ENCODE results near the gene NAALADL2. TPM values are rescaled to one million over a fixed set of nuclear protein-coding genes. Genes with fewer than 3 reads are reported as not detected.

Gene NAALADL2
- total RNA-seq, 4 donors from 2014 or later: 3.8 to 20.3 (median 8.6) TPM

- Histone ChIP-seq H3K4me1 (no peaks in the 10 kb centered on the region), H3K9me3 (peaks cover 0 to 5% (median 0%) of the 10 kb centered on the region in 4 donors), H3K27me3 (no peaks in the 10 kb centered on the region), H3K4me3 (no peak overlapping the region), H3K27ac (replicated peaks in 1 of 4) (no peak overlapping the region), H3K36me3 (no peaks in the 10 kb centered on the region)
- DNase-seq (ENCODE audit: extremely low spot score): no peak
- WGBS: 52% methylated on average over 3 of the region's 3 CpGs
- TF ChIP-seq EP300 (IDR thresholded peaks at IDR 0.05): no peak
- TF ChIP-seq CTCF (IDR thresholded peaks at IDR 0.05): no peak
- TF ChIP-seq POLR2AphosphoS5 (IDR thresholded peaks at IDR 0.05): no peak
- no peak for TF ChIP-seq POLR2A (IDR thresholded peaks at IDR 0.05; ENCODE audit: low read depth)
- intact Hi-C loops (cut with DNase I): no loop called here
Measured at GRCh38 chr3:175207361-175207760, 348.2 kb downstream of the NAALADL2 start.

- H3K9me3 ChIP-seq: peaks cover 0 to 5% (median 0%) of the 10 kb centered on the region in 4 donors
- H3K27me3 ChIP-seq: no peaks in the 10 kb centered on the region
- no peak overlapping the region for H3K27ac ChIP-seq (replicated peaks in 1 of 4)
- DNase-seq (ENCODE audit: extremely low spot score): no peak
- intact Hi-C loops (cut with DNase I): no loop called here
- H3K36me3 ChIP-seq: no peaks in the 10 kb centered on the region
- H3K4me1 ChIP-seq: no peaks in the 10 kb centered on the region
- 90% methylated on average over 5 of the region's 5 CpGs for WGBS
- no peak for TF ChIP-seq EP300 (IDR thresholded peaks at IDR 0.05)
- no peak for TF ChIP-seq POLR2AphosphoS5 (IDR thresholded peaks at IDR 0.05)
- H3K4me3 ChIP-seq: no peak overlapping the region
Measured at GRCh38 chr3:175208326-175208725, 349.2 kb downstream of the NAALADL2 start.

GRCh38 chr3:175211466-175211865, 352.3 kb downstream of the NAALADL2 start:
- Histone ChIP-seq H3K36me3 (no peaks in the 10 kb centered on the region), H3K27ac (replicated peaks in 1 of 4) (no peak overlapping the region), H3K9me3 (no peaks in the 10 kb centered on the region), H3K4me1 (no peaks in the 10 kb centered on the region), H3K27me3 (no peaks in the 10 kb centered on the region), H3K4me3 (no peak overlapping the region)
- intact Hi-C loops (cut with DNase I): no loop called here
- TF ChIP-seq CTCF (IDR thresholded peaks at IDR 0.05): no peak
- TF ChIP-seq POLR2AphosphoS5 (IDR thresholded peaks at IDR 0.05): no peak
- TF ChIP-seq POLR2A (IDR thresholded peaks at IDR 0.05; ENCODE audit: low read depth): no peak
- TF ChIP-seq EP300 (IDR thresholded peaks at IDR 0.05): no peak
- 81% methylated on average over 2 of the region's 2 CpGs for WGBS
- DNase-seq (ENCODE audit: extremely low spot score): no peak

GRCh38 chr3:175212896-175213295, 353.8 kb downstream of the NAALADL2 start:
- no peak for DNase-seq (ENCODE audit: extremely low spot score)
- no peak for TF ChIP-seq CTCF (IDR thresholded peaks at IDR 0.05)
- no peak for TF ChIP-seq POLR2A (IDR thresholded peaks at IDR 0.05; ENCODE audit: low read depth)
- no peak for TF ChIP-seq EP300 (IDR thresholded peaks at IDR 0.05)
- no peak for TF ChIP-seq POLR2AphosphoS5 (IDR thresholded peaks at IDR 0.05)
- Histone ChIP-seq H3K36me3 (no peaks in the 10 kb centered on the region), H3K27ac (replicated peaks in 1 of 4) (no peak overlapping the region), H3K4me1 (no peaks in the 10 kb centered on the region), H3K9me3 (no peaks in the 10 kb centered on the region), H3K27me3 (no peaks in the 10 kb centered on the region), H3K4me3 (no peak overlapping the region)
- intact Hi-C loops (cut with DNase I): no loop called here
- 84% methylated on average over 3 of the region's 3 CpGs for WGBS

- Histone ChIP-seq H3K9me3 (no peaks in the 10 kb centered on the region), H3K4me3 (no peak overlapping the region), H3K27me3 (no peaks in the 10 kb centered on the region), H3K27ac (replicated peaks in 1 of 4) (no peak overlapping the region), H3K36me3 (no peaks in the 10 kb centered on the region), H3K4me1 (no peaks in the 10 kb centered on the region)
- intact Hi-C loops (cut with DNase I): no loop called here
- TF ChIP-seq POLR2A (IDR thresholded peaks at IDR 0.05; ENCODE audit: low read depth) (no peak), POLR2AphosphoS5 (IDR thresholded peaks at IDR 0.05) (no peak), CTCF (IDR thresholded peaks at IDR 0.05) (no peak), EP300 (IDR thresholded peaks at IDR 0.05) (no peak)
- DNase-seq (ENCODE audit: extremely low spot score): no peak
- 88% methylated on average over 1 of the region's 1 CpG for WGBS
Measured at GRCh38 chr3:175214216-175214615, 355.1 kb downstream of the NAALADL2 start.
